GM23338 (cell line): Measurements from ENCODE around the gene ABCF1. TPM values are rescaled to one million over a fixed set of nuclear protein-coding genes. Genes with fewer than 3 reads are reported as not detected.
A peak's percentile ranks its signal among the peaks of the same experiment; 100 is the strongest.

ENCODE experiments used
- ATAC-seq: fragments of 200-7000 bp; cut with Tn5 transposase; 3 replicates; pipeline ENCODE4 v1.9.1; 2020
- DNase-seq: peaks from one replicate; pipeline ENCODE4 v3.0.0-alpha.2; 2015; ENCODE audit warnings: low spot score
- H2AFZ ChIP-seq: fragments of 200-600 bp; sonication (generic); 2 replicates; pipeline ENCODE4 v1.8.0; 2016; ENCODE audit warnings: antibody characterized with exemption, mild to moderate bottlenecking, moderate library complexity
- H3F3A ChIP-seq: fragments of 200-600 bp; sonication (generic); replicated peaks from 2 replicates; pipeline ENCODE4 v1.8.0; 2017; ENCODE audit warnings: antibody characterized with exemption, mixed run types, low read depth
- H3K27ac ChIP-seq: fragments of 200-600 bp; sonication (generic); 2 replicates; pipeline ENCODE4 v1.6.1; 2016; ENCODE audit warnings: low read depth
- H3K27me3 ChIP-seq: fragments of 200-600 bp; sonication (generic); 2 replicates; pipeline ENCODE4 v1.8.0; 2016; ENCODE audit warnings: mild to moderate bottlenecking, mixed run types, moderate library complexity; ENCODE audit not compliant: insufficient read depth
- H3K36me3 ChIP-seq: fragments of 200-600 bp; sonication (generic); 2 replicates; pipeline ENCODE4 v1.8.0; 2016; ENCODE audit warnings: mild to moderate bottlenecking; ENCODE audit not compliant: insufficient read depth
- H3K4me1 ChIP-seq: fragments of 200-600 bp; sonication (generic); 2 replicates; pipeline ENCODE4 v1.8.0; 2016; ENCODE audit warnings: mild to moderate bottlenecking, moderate library complexity; ENCODE audit not compliant: insufficient read depth
- H3K4me2 ChIP-seq: fragments of 200-600 bp; sonication (generic); 2 replicates; pipeline ENCODE4 v1.7.1; 2017; ENCODE audit warnings: mixed run types
- H3K4me3 ChIP-seq: fragments of 200-600 bp; sonication (generic); 2 replicates; pipeline ENCODE4 v1.6.1; 2016; ENCODE audit warnings: mixed run types
- H3K79me2 ChIP-seq: fragments of 200-600 bp; sonication (generic); replicated peaks from 2 replicates; pipeline ENCODE4 v1.8.0; 2017; ENCODE audit warnings: mild to moderate bottlenecking; ENCODE audit not compliant: insufficient read depth
- H3K9me2 ChIP-seq: fragments of 200-600 bp; sonication (generic); 2 replicates; pipeline ENCODE4 v1.8.0; 2017; ENCODE audit not compliant: insufficient read depth
- H4K20me1 ChIP-seq: fragments of 200-600 bp; sonication (generic); replicated peaks from 2 replicates; pipeline ENCODE4 v1.8.0; 2017; ENCODE audit warnings: mild to moderate bottlenecking; ENCODE audit not compliant: insufficient read depth
- H3K27ac Mint-ChIP-seq: 2 replicates; pipeline ENCODE4 v1.8.0; 2020; ENCODE audit warnings: inconsistent platforms, mild to moderate bottlenecking, moderate library complexity, mixed read lengths
- H3K27me3 Mint-ChIP-seq: 3 replicates; pipeline ENCODE4 v1.8.0; 2022; ENCODE audit warnings: low read depth, mild to moderate bottlenecking, moderate library complexity, mixed read lengths, inconsistent platforms; ENCODE audit not compliant: insufficient read depth, poor library complexity
- H3K36me3 Mint-ChIP-seq: 3 replicates; pipeline ENCODE4 v1.8.0; 2021; ENCODE audit warnings: low read depth, mild to moderate bottlenecking, inconsistent platforms, moderate library complexity, mixed read lengths
- H3K4me1 Mint-ChIP-seq: 3 replicates; pipeline ENCODE4 v1.8.0; 2020; ENCODE audit warnings: mild to moderate bottlenecking, inconsistent platforms, mixed read lengths
- H3K4me3 Mint-ChIP-seq: 3 replicates; pipeline ENCODE4 v1.8.0; 2021; ENCODE audit warnings: moderate library complexity, mild to moderate bottlenecking, inconsistent platforms, mixed read lengths
- H3K9me3 Mint-ChIP-seq: 3 replicates; pipeline ENCODE4 v1.8.0; 2020; ENCODE audit warnings: moderate library complexity, mild to moderate bottlenecking, inconsistent platforms, mixed read lengths
- CREB1 ChIP-seq: fragments of 250-450 bp; sonication (Bioruptor Pico); IDR thresholded peaks from 2 replicates; pipeline ENCODE4 v1.5.0; 2020; ENCODE audit warnings: low read depth, mild to moderate bottlenecking, moderate library complexity
- EZH2 ChIP-seq: fragments of 200-600 bp; sonication (generic); IDR thresholded peaks from one replicate; pipeline ENCODE4 v1.8.0; 2017; ENCODE audit warnings: antibody characterized with exemption, mild to moderate bottlenecking, low read depth; ENCODE audit not compliant: unreplicated experiment
- EZH2phosphoT487 ChIP-seq: fragments of 200-600 bp; sonication (generic); IDR thresholded peaks from one replicate; pipeline ENCODE4 v1.8.1; 2018; ENCODE audit warnings: antibody characterized with exemption; ENCODE audit not compliant: unreplicated experiment
- POLR2AphosphoS5 ChIP-seq: IDR thresholded peaks from 2 replicates; pipeline ENCODE4 v1.6.1; 2016; ENCODE audit warnings: antibody characterized with exemption, low read depth
- ZNF331 ChIP-seq: fragments of 250-450 bp; sonication (Bioruptor Pico); IDR thresholded peaks from 2 replicates; pipeline ENCODE4 v1.5.0; 2020; ENCODE audit warnings: low read depth, mild to moderate bottlenecking, moderate library complexity
- polyA plus RNA-seq: library from polyadenylated mRNA; unstranded; fragments of >200 nt; fragmentation: Nextera tagmentation; extraction: Ambion mirVana; gene quantifications from 2 replicates; pipeline ENCODE4 v1.2.1, GENCODE V29; 2016
- total RNA-seq: library from RNA; depleted of rRNA; stranded (reverse); fragments of >200 nt; shearing (Covaris generic); gene quantifications from 2 replicates; pipeline ENCODE4 v1.2.3, GENCODE V29; 2014
- TF ChIP-seq, protein P1 (sequence below): fragments of 250-450 bp; sonication (Bioruptor Pico); IDR thresholded peaks from 2 replicates; pipeline ENCODE4 v1.5.0; 2020; ENCODE audit warnings: mild to moderate bottlenecking, moderate library complexity

Gene ABCF1
- total and polyA plus RNA-seq, 2 experiments from 2014 or later, result 92.6 to 244 TPM

DNA sequence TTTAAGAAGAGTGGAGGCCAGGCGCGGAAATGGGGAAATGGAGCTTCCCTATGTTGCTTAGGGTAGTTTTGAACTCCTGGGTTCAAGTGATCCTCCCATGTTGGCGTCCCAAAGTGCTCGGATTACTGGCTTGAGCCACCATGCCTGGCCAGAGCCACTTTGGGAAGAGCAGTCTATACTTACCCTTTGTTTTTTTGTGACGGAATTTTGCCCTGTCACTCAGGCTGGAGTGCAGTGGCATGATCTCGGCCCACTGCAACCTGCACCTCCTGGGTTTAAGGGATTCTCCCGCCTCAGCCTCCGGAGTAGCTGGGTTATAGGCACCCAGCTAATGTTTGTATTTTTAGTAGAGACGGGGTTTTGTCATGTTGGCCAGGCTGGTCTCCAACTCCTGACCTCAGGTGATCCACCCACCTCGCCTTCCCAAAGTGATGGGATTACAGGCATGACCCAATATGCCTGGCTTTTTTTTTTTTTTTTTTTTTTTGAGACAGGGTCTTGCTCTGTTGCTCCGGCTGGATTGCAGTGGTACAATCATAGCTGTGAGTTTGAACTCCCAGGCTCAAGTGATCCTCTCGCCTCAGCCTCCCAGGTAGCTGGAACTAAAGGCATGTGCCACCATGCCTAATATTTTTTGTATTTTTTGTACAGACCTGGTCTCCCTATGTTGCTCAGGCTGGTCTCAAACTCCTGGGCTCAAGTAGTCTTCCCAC lies 27.8 kb downstream of the ABCF1 start:
- Histone ChIP-seq H3K4me1 (no peaks in the 10 kb centered on the region), H3F3A (peaks cover 69% of the 10 kb centered on the region), H2AFZ (no peak overlapping the region), H3K79me2 (no peaks in the 10 kb centered on the region), H4K20me1 (peaks cover 11% of the 10 kb centered on the region), H3K36me3 (peaks cover 27% of the 10 kb centered on the region), H3K27me3 (no peaks in the 10 kb centered on the region), H3K27ac (peak overlapping the region; percentile 59; the same call in 1 of the 2 replicates), H3K4me2 (no peak overlapping the region), H3K4me3 (no peak overlapping the region), H3K9me2 (no peaks in the 10 kb centered on the region)
- Mint-ChIP-seq H3K4me3 (no peak overlapping the region), H3K36me3 (peaks cover 64% of the 10 kb centered on the region), H3K9me3 (no peaks in the 10 kb centered on the region), H3K27ac (peak overlapping the region; percentile 72), H3K27me3 (peaks cover 10% of the 10 kb centered on the region), H3K4me1 (no peaks in the 10 kb centered on the region; the same call in 2 of the 3 replicates)
- DNase-seq (no peak), ATAC-seq (peak; percentile 4; the same call in 2 of the 3 replicates)
- TF ChIP-seq EZH2phosphoT487 (no peak), POLR2AphosphoS5 (peak; percentile 18; the same call in 1 of the 2 replicates), ZNF331 (CRISPR knock-in tag) (no peak), EZH2 (no peak), CREB1 (CRISPR knock-in tag) (no peak)

DNA sequence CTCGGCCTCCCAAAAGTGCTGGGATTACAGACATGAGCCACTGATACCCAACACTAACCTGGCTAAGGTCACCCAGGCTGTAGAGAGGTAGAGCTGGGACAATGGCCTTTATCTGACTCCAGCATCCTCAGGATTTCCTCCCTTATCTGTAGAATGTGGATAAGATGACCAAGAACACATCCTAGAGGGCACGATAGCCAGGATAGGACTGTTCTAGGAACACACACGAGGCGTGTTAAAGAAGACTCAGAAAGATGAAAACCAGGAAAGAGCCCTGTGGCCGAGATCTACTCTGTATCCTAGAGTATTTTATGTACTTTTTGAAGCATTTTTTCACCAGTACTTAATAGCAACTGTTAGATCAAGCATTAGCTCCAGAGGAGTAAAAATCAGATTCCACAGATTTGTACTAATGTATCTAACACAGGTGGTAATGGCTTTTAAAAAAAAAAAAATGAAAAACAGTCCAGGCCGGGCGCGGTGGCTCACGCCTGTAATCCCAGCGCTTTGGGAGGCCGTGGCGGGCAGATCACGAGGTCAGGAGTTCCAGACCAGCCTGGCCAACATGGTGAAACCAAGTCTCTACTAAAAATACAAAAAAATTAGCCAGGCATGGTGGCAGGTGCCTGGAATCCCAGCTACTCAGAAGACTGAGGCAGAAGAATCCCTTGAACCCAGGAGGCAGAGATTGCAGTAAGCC lies 28.5 kb downstream of the ABCF1 start:
- Mint-ChIP-seq H3K4me1 (no peaks in the 10 kb centered on the region; the same call in 2 of the 3 replicates), H3K36me3 (peaks cover 65% of the 10 kb centered on the region), H3K9me3 (no peaks in the 10 kb centered on the region), H3K27ac (no peak overlapping the region), H3K27me3 (peaks cover 10% of the 10 kb centered on the region), H3K4me3 (no peak overlapping the region)
- Histone ChIP-seq H3K4me1 (no peaks in the 10 kb centered on the region), H3K4me3 (no peak overlapping the region), H3K9me2 (no peaks in the 10 kb centered on the region), H2AFZ (no peak overlapping the region), H3F3A (peaks cover 69% of the 10 kb centered on the region), H4K20me1 (peaks cover 15% of the 10 kb centered on the region), H3K27me3 (no peaks in the 10 kb centered on the region), H3K4me2 (no peak overlapping the region), H3K36me3 (peaks cover 30% of the 10 kb centered on the region), H3K27ac (0 out of 2 replicates have a peak overlapping the region, but pooled peaks have one; percentile 45), H3K79me2 (no peaks in the 10 kb centered on the region)
- DNase-seq (no peak), ATAC-seq (no peak)
- TF ChIP-seq, protein P1, sequence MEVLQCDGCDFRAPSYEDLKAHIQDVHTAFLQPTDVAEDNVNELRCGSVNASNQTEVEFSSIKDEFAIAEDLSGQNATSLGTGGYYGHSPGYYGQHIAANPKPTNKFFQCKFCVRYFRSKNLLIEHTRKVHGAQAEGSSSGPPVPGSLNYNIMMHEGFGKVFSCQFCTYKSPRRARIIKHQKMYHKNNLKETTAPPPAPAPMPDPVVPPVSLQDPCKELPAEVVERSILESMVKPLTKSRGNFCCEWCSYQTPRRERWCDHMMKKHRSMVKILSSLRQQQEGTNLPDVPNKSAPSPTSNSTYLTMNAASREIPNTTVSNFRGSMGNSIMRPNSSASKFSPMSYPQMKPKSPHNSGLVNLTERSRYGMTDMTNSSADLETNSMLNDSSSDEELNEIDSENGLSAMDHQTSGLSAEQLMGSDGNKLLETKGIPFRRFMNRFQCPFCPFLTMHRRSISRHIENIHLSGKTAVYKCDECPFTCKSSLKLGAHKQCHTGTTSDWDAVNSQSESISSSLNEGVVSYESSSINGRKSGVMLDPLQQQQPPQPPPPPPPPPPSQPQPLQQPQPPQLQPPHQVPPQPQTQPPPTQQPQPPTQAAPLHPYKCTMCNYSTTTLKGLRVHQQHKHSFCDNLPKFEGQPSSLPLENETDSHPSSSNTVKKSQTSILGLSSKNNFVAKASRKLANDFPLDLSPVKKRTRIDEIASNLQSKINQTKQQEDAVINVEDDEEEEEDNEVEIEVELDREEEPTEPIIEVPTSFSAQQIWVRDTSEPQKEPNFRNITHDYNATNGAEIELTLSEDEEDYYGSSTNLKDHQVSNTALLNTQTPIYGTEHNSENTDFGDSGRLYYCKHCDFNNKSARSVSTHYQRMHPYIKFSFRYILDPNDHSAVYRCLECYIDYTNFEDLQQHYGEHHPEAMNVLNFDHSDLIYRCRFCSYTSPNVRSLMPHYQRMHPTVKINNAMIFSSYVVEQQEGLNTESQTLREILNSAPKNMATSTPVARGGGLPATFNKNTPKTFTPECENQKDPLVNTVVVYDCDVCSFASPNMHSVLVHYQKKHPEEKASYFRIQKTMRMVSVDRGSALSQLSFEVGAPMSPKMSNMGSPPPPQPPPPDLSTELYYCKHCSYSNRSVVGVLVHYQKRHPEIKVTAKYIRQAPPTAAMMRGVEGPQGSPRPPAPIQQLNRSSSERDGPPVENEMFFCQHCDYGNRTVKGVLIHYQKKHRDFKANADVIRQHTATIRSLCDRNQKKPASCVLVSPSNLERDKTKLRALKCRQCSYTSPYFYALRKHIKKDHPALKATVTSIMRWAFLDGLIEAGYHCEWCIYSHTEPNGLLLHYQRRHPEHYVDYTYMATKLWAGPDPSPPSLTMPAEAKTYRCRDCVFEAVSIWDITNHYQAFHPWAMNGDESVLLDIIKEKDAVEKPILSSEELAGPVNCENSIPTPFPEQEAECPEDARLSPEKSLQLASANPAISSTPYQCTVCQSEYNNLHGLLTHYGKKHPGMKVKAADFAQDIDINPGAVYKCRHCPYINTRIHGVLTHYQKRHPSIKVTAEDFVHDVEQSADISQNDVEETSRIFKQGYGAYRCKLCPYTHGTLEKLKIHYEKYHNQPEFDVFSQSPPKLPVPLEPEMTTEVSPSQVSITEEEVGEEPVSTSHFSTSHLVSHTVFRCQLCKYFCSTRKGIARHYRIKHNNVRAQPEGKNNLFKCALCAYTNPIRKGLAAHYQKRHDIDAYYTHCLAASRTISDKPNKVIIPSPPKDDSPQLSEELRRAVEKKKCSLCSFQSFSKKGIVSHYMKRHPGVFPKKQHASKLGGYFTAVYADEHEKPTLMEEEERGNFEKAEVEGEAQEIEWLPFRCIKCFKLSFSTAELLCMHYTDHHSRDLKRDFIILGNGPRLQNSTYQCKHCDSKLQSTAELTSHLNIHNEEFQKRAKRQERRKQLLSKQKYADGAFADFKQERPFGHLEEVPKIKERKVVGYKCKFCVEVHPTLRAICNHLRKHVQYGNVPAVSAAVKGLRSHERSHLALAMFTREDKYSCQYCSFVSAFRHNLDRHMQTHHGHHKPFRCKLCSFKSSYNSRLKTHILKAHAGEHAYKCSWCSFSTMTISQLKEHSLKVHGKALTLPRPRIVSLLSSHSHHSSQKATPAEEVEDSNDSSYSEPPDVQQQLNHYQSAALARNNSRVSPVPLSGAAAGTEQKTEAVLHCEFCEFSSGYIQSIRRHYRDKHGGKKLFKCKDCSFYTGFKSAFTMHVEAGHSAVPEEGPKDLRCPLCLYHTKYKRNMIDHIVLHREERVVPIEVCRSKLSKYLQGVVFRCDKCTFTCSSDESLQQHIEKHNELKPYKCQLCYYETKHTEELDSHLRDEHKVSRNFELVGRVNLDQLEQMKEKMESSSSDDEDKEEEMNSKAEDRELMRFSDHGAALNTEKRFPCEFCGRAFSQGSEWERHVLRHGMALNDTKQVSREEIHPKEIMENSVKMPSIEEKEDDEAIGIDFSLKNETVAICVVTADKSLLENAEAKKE (CRISPR knock-in tag), result no peak
- TF ChIP-seq POLR2AphosphoS5, result 0 out of 2 replicates have a peak, but pooled peaks have one; percentile 16
